Common myeloid progenitor, CD34-positive (primary cell): ENCODE measurements around the gene MED29.
A peak's percentile ranks its signal among the peaks of the same experiment; 100 is the strongest.

Experiments
- CTCF ChIA-PET: fragments of 350-600 bp; sonication (Branson Sonifier 250); formaldehyde crosslinking; loops from one replicate; lab custom pipeline; 2021; ENCODE audit warnings: antibody characterized with exemption; lab: Charles Lee
- POLR2A ChIA-PET: fragments of 350-600 bp; sonication (Branson Sonifier 250); formaldehyde crosslinking; loops from one replicate; lab custom pipeline; 2021; ENCODE audit warnings: antibody characterized with exemption; lab: Charles Lee
- DNase-seq, 3 donors: peaks; one replicate each; pipeline versions ENCODE4 v3.0.0 to v3.0.0-alpha.2; 2013
- H3K27ac ChIP-seq, 2 experiments: 1 replicate in 1 of 2; 2 replicates in 1 of 2; pipeline ENCODE4 v1.7.0; 2013; ENCODE audit warnings: inconsistent platforms in 2 of 2, low read length in 2 of 2, mild to moderate bottlenecking in 2 of 2, low read depth in 1 of 2, moderate library complexity in 1 of 2; ENCODE audit not compliant: severe bottlenecking in 2 of 2, insufficient read depth in 1 of 2, poor library complexity in 1 of 2
- H3K27me3 ChIP-seq, 5 experiments: replicated peaks in 2 of 5; 1 replicate in 3 of 5; 2 replicates in 2 of 5; pipeline versions ENCODE4 v1.6.1 to v1.7.0; 2013; ENCODE audit warnings: low read length in 4 of 5, mild to moderate bottlenecking in 2 of 5, moderate library complexity in 2 of 5, inconsistent platforms in 1 of 5; ENCODE audit not compliant: insufficient read depth in 5 of 5, control insufficient read depth in 4 of 5
- H3K36me3 ChIP-seq, 4 experiments: 1 replicate in 2 of 4; 2 replicates in 2 of 4; pipeline versions ENCODE4 v1.6.1 to v1.7.0; 2013; ENCODE audit warnings: low read length in 3 of 4, control low read depth in 1 of 4, mild to moderate bottlenecking in 1 of 4; ENCODE audit not compliant: control insufficient read depth in 4 of 4, insufficient read depth in 4 of 4
- H3K4me1 ChIP-seq, 4 experiments: 1 replicate in 3 of 4; 2 replicates in 1 of 4; pipeline versions ENCODE4 v1.6.1 to v1.7.1; 2013; ENCODE audit warnings: low read length in 3 of 4, mild to moderate bottlenecking in 3 of 4, control low read depth in 1 of 4, inconsistent platforms in 1 of 4, moderate library complexity in 1 of 4; ENCODE audit not compliant: control insufficient read depth in 4 of 4, insufficient read depth in 4 of 4; ENCODE audit errors: control extremely low read depth in 1 of 4
- H3K4me3 ChIP-seq, 7 experiments: 1 replicate in 4 of 7; 2 replicates in 3 of 7; pipeline versions ENCODE4 v1.5.1 to v1.7.0; 2013; ENCODE audit warnings: mild to moderate bottlenecking in 7 of 7, low read length in 6 of 7, moderate library complexity in 6 of 7, inconsistent platforms in 2 of 7, low read depth in 2 of 7, control low read depth in 1 of 7; ENCODE audit not compliant: insufficient read depth in 4 of 7, control insufficient read depth in 1 of 7; ENCODE audit errors: extremely low read depth in 1 of 7
- H3K9me3 ChIP-seq, 5 experiments: 1 replicate in 4 of 5; 2 replicates in 1 of 5; pipeline versions ENCODE4 v1.6.1 to v1.7.1; 2013; ENCODE audit warnings: low read length in 4 of 5, mild to moderate bottlenecking in 2 of 5, inconsistent platforms in 1 of 5, low read depth in 1 of 5, moderate library complexity in 1 of 5; ENCODE audit not compliant: control insufficient read depth in 4 of 5, insufficient read depth in 2 of 5; ENCODE audit errors: control extremely low read depth in 1 of 5
- WGBS: methylation state at CpG from one replicate; pipeline ENCODE4 v1.1.5; 2013; ENCODE audit not compliant: insufficient coverage; 5-methylcytosine and 5-hydroxymethylcytosine counted together

The MED29 gene

GRCh38 chr19:39413911-39414608, 22.9 kb downstream of the MED29 start:
- Histone ChIP-seq H3K27ac (no peak overlapping the region), H3K27me3 (no peaks in the 10 kb centered on the region), H3K4me1 (peaks cover 11 to 43% (median 33%) of the 10 kb centered on the region in 4 experiments), H3K4me3 (peak overlapping the region; percentile 57 to 98 (median 86)), H3K36me3 (peaks cover 2 to 22% (median 5%) of the 10 kb centered on the region in 4 experiments), H3K9me3 (no peaks in the 10 kb centered on the region)
- WGBS = 83% methylated on average over 15 of the region's 18 CpGs
- no peak for DNase-seq
- ChIA-PET POLR2A (interaction anchor here (0.7 to 1.1 kb wide), 2 partner anchors 22 to 23 kb away, joined by 3 to 4 read pairs; partner anchors contain the start of genes MED29, PAF1 and RPS16), CTCF (interaction anchor here (0.7 to 2.8 kb wide), 8 partner anchors 14 to 89 kb away, joined by 3 to 14 read pairs (median 4); no protein-coding TSS in a partner anchor)

- Histone ChIP-seq H3K4me1 (peaks cover 9 to 31% (median 24%) of the 10 kb centered on the region in 4 experiments), H3K4me3 (no peak overlapping the region), H3K27ac (no peak overlapping the region), H3K36me3 (peaks cover 2 to 25% (median 6%) of the 10 kb centered on the region in 4 experiments), H3K27me3 (no peaks in the 10 kb centered on the region), H3K9me3 (no peaks in the 10 kb centered on the region)
- CTCF ChIA-PET = interaction anchor here (0.8 to 2.8 kb wide), 7 partner anchors 14 to 88 kb away, joined by 3 to 14 read pairs (median 4); no protein-coding TSS in a partner anchor
- POLR2A ChIA-PET = interaction anchor here (0.6 kb wide), 1 partner anchor 8 kb away, joined by 3 read pairs; no protein-coding TSS in a partner anchor
- DNase-seq = no peak
- 94% methylated on average over 26 of the region's 35 CpGs for WGBS
Measured at GRCh38 chr19:39415111-39416046, 24.2 kb downstream of the MED29 start.

- POLR2A ChIA-PET = interaction anchor here (1.3 kb wide), 1 partner anchor 19 kb away, joined by 3 read pairs; the partner anchor contains the start of gene RPS16
- Histone ChIP-seq H3K27me3 (no peaks in the 10 kb centered on the region), H3K36me3 (peaks cover 4 to 31% (median 6%) of the 10 kb centered on the region in 4 experiments), H3K4me1 (peaks cover 3 to 21% (median 14%) of the 10 kb centered on the region in 4 experiments), H3K9me3 (no peaks in the 10 kb centered on the region), H3K4me3 (no peak overlapping the region), H3K27ac (no peak overlapping the region)
- CTCF ChIA-PET = interaction anchor here (0.9 to 4.5 kb wide), 4 partner anchors 12 to 86 kb away, joined by 4 to 21 read pairs (median 7); no protein-coding TSS in a partner anchor
- 91% methylated on average over 18 of the region's 27 CpGs for WGBS
- DNase-seq = no peak
Measured at GRCh38 chr19:39416152-39417120, 25.3 kb downstream of the MED29 start.

- peak in 1 of 3 donors; percentile 45 for DNase-seq
- 85% methylated on average over 23 of the region's 30 CpGs for WGBS
- H3K36me3 ChIP-seq = peaks cover 4 to 38% (median 12%) of the 10 kb centered on the region in 4 experiments
- no peak overlapping the region for H3K4me3 ChIP-seq
- H3K4me1 ChIP-seq = peaks cover 0 to 14% (median 10%) of the 10 kb centered on the region in 4 experiments
- POLR2A ChIA-PET = interaction anchor here (1.3 kb wide), 1 partner anchor 18 kb away, joined by 3 read pairs; the partner anchor contains the start of gene RPS16
- H3K9me3 ChIP-seq = no peaks in the 10 kb centered on the region
- no peaks in the 10 kb centered on the region for H3K27me3 ChIP-seq
- no peak overlapping the region for H3K27ac ChIP-seq
- CTCF ChIA-PET = interaction anchor here (1.5 to 4.5 kb wide), 2 partner anchors 10 to 16 kb away, joined by 6 to 21 read pairs; no protein-coding TSS in a partner anchor
Measured at GRCh38 chr19:39417463-39418181, 26.4 kb downstream of the MED29 start.

- Histone ChIP-seq H3K27me3 (no peaks in the 10 kb centered on the region), H3K9me3 (no peaks in the 10 kb centered on the region), H3K27ac (no peak overlapping the region), H3K36me3 (peaks cover 7 to 52% (median 20%) of the 10 kb centered on the region in 4 experiments), H3K4me1 (peaks cover 0 to 5% (median 2%) of the 10 kb centered on the region in 4 experiments), H3K4me3 (no peak overlapping the region)
- ChIA-PET POLR2A (no interaction called here), CTCF (interaction anchor here (4.5 kb wide), 1 partner anchor 9 kb away, joined by 21 read pairs; no protein-coding TSS in a partner anchor)
- no peak for DNase-seq
- WGBS = 88% methylated on average over 5 of the region's 9 CpGs
Measured at GRCh38 chr19:39419003-39419402, 27.8 kb downstream of the MED29 start.
